Middle frontal gyrus (tissue), 1 donor: ENCODE measurements around the gene ABTB2.

Experiments used
- DNase-seq: peaks from one replicate; pipeline ENCODE4 v3.0.0-alpha.2; 2015; ENCODE audit warnings: low spot score; ENCODE audit errors: extremely low spot score

ABTB2 gene

DNA sequence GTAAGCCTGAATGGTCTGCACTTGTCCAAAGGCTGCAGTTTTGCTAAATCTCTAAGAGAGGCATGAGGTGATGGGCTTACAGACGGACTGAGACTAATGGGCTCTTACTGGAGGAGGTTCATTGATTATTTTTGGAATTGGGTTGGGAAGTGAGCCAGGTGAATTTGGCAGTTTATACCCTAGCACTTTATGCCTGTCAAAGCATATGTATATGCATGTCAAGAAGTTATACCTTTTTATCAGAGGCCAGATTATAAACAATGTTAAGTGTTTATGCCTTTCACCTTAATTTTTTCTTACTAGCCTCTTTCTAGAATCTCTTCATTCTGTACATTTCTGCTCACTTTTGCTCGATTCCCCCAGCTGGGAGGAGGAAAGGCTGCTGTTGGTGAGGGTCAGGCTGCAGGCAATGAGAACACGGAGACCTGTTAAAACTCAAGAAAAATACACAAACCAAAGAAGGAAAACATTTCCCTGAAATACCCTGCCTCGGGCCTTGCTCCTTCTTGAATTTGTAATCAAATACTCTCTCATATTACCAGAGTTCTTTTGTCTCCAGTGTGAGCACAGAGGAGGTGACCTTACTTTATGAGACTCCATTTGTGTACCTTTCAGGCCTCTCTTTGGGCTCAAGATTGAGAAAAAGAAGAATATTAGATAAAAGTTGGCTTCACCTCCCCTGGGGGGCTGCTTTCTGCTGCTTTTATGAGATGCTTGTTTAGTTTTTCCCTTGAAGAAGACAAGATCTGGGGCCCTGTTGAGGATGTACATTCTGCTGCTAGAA lies 232.7 kb downstream of the ABTB2 start:
- DNase-seq = no peak

DNA sequence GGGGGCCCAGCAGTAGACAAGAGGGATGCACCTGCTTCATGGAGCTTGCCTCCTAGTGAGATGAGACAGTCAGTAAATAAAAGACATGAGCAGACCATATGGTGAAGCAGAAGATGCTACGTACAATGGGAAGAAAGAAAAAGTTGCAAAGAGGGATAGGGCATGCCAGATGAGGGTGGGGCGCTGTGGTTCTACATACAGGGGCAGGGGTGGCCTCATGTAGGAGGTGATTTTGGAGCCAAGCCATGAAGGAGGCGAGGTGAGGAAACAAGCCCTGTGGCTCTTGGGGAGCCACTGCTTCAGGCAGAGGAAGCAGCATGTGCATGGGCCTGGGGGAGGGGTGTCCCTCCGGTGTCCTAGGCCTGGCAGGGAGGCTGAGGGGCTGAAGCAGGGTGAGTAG lies 237.2 kb downstream of the ABTB2 start:
- DNase-seq = no peak

DNA sequence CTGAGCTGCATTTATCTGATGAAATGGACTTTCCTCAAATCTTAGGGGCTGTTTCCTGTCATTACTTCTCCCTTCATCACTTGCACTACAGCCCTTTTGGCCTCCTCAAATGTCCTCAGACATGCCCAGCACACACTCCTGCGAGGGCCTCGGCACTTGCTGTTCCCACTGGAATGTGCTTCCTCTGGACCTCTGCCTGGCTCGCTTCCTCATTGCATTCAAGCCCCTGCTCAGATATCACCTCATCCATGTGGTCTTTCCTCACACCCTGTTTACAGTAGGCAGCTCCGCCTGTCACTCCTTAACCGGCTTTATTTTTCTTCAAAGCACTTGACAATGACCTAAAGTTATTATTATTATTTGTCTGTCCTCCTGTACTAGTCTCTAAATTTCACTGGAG lies 243.3 kb downstream of the ABTB2 start:
- DNase-seq = no peak

DNA sequence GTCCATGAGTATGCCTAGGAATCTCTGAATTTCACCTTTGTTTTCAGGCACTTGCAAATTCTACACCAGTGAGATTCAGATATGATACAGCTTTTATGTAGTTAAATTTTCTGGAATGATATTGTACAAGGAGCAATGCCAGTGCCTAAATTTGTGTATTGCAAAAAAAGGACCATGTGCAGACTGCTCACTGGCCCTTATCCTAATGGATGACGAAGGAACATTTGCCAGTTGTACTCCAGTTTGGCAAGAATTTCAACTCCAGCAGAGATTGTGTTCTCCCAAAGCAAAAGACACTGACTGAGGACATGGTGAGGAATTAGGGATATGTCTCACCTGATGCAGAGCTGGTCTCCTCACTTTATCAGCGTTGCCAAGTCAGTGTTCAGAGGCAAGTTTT lies 243.8 kb downstream of the ABTB2 start:
- no peak for DNase-seq

DNA sequence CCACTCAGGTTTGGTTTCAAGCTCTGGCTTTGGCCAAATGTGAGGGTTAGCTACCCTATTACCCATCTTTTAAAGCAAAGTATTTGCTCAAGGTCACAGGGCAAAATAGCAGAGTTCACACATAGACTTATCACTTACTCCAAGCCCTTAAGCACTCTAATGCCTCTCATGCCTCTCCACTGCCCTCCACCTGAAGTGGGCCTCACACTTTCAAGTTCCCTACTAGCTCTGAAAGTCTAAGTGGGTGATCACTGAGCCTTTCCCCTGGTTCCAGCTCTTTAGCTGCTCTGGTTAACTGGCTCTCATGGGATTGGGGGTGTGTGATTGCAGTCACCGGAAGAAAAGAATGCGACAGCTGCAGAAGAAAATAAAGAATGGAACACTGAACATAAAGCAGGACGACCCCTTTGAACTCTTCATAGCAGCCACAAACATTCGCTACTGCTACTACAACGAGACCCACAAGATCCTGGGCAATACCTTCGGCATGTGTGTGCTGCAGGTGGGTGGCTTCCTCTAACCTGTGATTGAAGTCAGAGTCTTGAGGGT lies 246.0 kb downstream of the ABTB2 start:
- no peak for DNase-seq

DNA sequence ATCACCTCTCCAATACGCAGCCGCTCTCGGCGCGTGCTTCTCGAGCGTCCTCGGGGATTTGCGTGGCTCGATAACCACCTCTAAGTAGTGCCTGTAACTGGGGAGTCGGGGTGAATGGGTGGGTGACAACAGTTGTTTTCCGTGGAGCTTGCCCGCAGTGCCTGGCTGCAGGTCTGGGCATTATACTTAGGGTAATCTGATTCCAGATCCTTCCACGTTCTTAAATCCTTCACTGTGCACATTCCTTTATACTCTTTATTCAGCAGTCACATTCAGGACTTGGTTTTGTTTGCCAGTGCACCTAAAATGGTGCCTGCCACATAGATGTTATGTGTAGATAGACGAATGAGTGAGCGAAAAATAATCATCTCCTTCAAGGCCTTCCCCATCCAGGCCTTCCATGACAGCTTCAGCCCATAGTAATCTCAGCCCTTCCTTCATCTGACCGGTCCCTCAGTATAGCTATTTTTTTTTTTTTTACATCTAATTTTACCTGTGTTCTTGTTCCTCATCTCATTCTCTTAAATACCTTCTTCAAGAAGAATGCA lies 251.8 kb downstream of the ABTB2 start:
- no peak for DNase-seq

DNA sequence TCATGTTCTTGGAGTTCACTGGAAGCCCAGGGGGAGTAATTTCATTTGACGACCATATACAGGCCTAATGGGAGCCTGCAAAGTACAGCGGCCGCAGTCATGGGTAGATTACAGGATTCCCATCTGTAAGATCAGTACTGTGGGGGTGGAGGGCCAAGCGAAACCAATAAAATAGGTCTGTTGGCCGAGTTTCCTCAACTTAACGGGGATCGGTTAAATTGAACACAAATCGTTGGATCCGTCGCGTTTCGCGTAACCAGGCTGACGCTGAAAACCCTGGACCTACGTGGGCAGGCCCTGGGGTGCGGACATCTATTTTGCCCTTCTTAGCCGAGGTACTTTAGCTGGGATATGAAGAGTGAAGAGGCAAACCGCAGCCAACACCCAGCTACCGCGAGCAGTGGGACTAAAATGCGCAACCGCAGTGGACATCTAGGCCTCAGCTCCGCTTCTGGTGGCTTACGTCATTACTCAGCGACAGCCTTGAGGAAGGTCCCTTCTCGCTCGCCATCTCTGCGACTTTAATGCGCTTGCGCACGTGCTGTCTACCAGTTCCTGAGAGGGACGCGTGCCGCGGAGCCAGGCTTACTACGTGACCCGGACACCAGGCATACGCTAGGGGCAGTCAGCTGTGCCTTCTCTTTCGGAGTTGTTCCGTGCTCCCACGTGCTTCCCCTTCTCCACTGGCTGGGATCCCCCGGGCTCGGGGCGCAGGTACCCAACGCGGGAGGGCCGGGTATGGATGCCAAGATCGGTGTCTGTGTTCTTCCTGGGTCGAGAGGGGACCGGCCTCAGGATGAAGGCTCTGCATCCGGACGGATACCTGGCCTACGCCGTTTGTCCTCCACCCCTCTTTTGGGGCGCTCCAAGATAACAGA lies 252.5 kb downstream of the ABTB2 start, which contains the start of gene NAT10:
NAT10 (plus strand) TSS at position 551 of the 878 bp plus-strand sequence. CDS start 2,597 bp downstream, outside the sequence.
- peak; percentile 96 for DNase-seq

DNA sequence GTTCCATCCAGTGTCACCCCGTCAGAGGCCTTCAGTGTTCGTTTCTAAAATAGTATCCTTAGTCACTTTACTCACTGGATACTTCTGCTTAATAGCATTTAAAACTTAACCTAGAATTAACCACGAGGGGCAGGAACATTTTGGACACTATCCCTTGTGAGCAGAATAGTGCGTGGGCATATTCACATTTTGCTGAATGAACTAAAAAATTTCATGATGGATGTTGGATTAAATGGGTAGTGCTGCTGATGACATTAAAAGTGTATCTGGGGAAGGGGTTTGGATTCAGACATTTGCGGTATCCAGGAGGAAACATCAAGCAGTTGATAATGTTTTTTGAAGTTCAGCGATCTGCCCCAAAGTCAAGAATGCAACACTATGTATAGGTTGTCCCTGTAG lies 253.1 kb downstream of the ABTB2 start:
- no peak for DNase-seq
